ENCODE data around the gene PHLPP2. TPM values are rescaled to one million over a fixed set of nuclear protein-coding genes. Genes with fewer than 3 reads are reported as not detected.
A peak's percentile ranks its signal among the peaks of the same experiment; 100 is the strongest.

PHLPP2 gene
- total RNA-seq, 1 donor from 2014 or later: 2.6 TPM

GRCh38 chr16:71711789-71712188 is 12.7 kb downstream of the PHLPP2 start:
- no peak for TF ChIP-seq CTCF (IDR thresholded peaks at IDR 0.05; ENCODE audit: insufficient read depth, low read length, severe bottlenecking)
- Histone ChIP-seq H3K36me3 (ENCODE audit: control insufficient read depth, insufficient read depth, low read length) (no peaks in the 10 kb centered on the region), H3K4me3 (ENCODE audit: low read depth, low read length) (no peak overlapping the region), H3K27me3 (ENCODE audit: control insufficient read depth, insufficient read depth, low read length) (no peaks in the 10 kb centered on the region)
- FAIRE-seq (no peak), DNase-seq (ENCODE audit: low read depth) (peak; percentile 12)

GRCh38 chr16:71709229-71709781 is 15.2 kb downstream of the PHLPP2 start:
- FAIRE-seq (no peak), DNase-seq (ENCODE audit: low read depth) (peak; percentile 18)
- no peaks in the 10 kb centered on the region for H3K36me3 ChIP-seq (ENCODE audit: control insufficient read depth, insufficient read depth, low read length)
- no peak for TF ChIP-seq CTCF (IDR thresholded peaks at IDR 0.05; ENCODE audit: insufficient read depth, low read length, severe bottlenecking)
- no peak overlapping the region for H3K4me3 ChIP-seq (ENCODE audit: low read depth, low read length)
- no peaks in the 10 kb centered on the region for H3K27me3 ChIP-seq (ENCODE audit: control insufficient read depth, insufficient read depth, low read length)

- H3K4me3 ChIP-seq (ENCODE audit: low read depth, low read length): no peak overlapping the region
- no peaks in the 10 kb centered on the region for H3K27me3 ChIP-seq (ENCODE audit: control insufficient read depth, insufficient read depth, low read length)
- TF ChIP-seq CTCF (IDR thresholded peaks at IDR 0.05; ENCODE audit: insufficient read depth, low read length, severe bottlenecking): no peak
- FAIRE-seq (no peak), DNase-seq (ENCODE audit: low read depth) (no peak)
- H3K36me3 ChIP-seq (ENCODE audit: control insufficient read depth, insufficient read depth, low read length): no peaks in the 10 kb centered on the region
These were observed 15.8 kb downstream of the PHLPP2 start for GRCh38 chr16:71708696-71709095.

- Histone ChIP-seq H3K36me3 (ENCODE audit: control insufficient read depth, insufficient read depth, low read length) (no peaks in the 10 kb centered on the region), H3K27me3 (ENCODE audit: control insufficient read depth, insufficient read depth, low read length) (no peaks in the 10 kb centered on the region), H3K4me3 (ENCODE audit: low read depth, low read length) (no peak overlapping the region)
- FAIRE-seq: no peak
- TF ChIP-seq CTCF (IDR thresholded peaks at IDR 0.05; ENCODE audit: insufficient read depth, low read length, severe bottlenecking): no peak
- no peak for DNase-seq (ENCODE audit: low read depth)
These were observed 17.3 kb downstream of the PHLPP2 start for GRCh38 chr16:71707199-71707598.

GRCh38 chr16:71706046-71706445 is 18.5 kb downstream of the PHLPP2 start:
- H3K27me3 ChIP-seq (ENCODE audit: control insufficient read depth, insufficient read depth, low read length): no peaks in the 10 kb centered on the region
- no peaks in the 10 kb centered on the region for H3K36me3 ChIP-seq (ENCODE audit: control insufficient read depth, insufficient read depth, low read length)
- DNase-seq (ENCODE audit: low read depth) (no peak), FAIRE-seq (no peak)
- H3K4me3 ChIP-seq (ENCODE audit: low read depth, low read length): no peak overlapping the region
- TF ChIP-seq CTCF (IDR thresholded peaks at IDR 0.05; ENCODE audit: insufficient read depth, low read length, severe bottlenecking): no peak

- FAIRE-seq: no peak
- Histone ChIP-seq H3K4me3 (ENCODE audit: low read depth, low read length) (no peak overlapping the region), H3K36me3 (ENCODE audit: control insufficient read depth, insufficient read depth, low read length) (peaks cover 2% of the 10 kb centered on the region), H3K27me3 (ENCODE audit: control insufficient read depth, insufficient read depth, low read length) (no peaks in the 10 kb centered on the region)
- TF ChIP-seq CTCF (IDR thresholded peaks at IDR 0.05; ENCODE audit: insufficient read depth, low read length, severe bottlenecking): no peak
- no peak for DNase-seq (ENCODE audit: low read depth)
These were observed 21.2 kb downstream of the PHLPP2 start for GRCh38 chr16:71703333-71703732.
